ENCODE results near the gene C10orf67. TPM values are rescaled to one million over a fixed set of nuclear protein-coding genes. Genes with fewer than 3 reads are reported as not detected.
"Not testable (repeated sequence)": the region's sequence is repeated elsewhere in the genome, so short reads cannot be mapped to it uniquely, and the experiment has no call there.

The C10orf67 gene
- total RNA-seq, 1 experiment from 2014 or later, result not detected

GRCh38 chr10:23275355-23275754 is 69.2 kb downstream of the C10orf67 start:
- Histone ChIP-seq H2AFZ (ENCODE audit: low read length) (no peak overlapping the region), H4K91ac (ENCODE audit: insufficient read length, low read depth, low read length) (no peak overlapping the region), H3K79me2 (ENCODE audit: insufficient read depth, low read length) (no peaks in the 10 kb centered on the region), H4K20me1 (ENCODE audit: control insufficient read depth, insufficient read depth, insufficient read length) (no peaks in the 10 kb centered on the region), H3K18ac (ENCODE audit: insufficient read length, low read depth, low read length) (no peak overlapping the region), H3K23me2 (ENCODE audit: insufficient read length, low read depth, low read length, poor library complexity, severe bottlenecking) (no peaks in the 10 kb centered on the region), H4K8ac (replicated peaks; ENCODE audit: insufficient read length, low read depth, low read length) (no peak overlapping the region), H3K56ac (ENCODE audit: insufficient read length, low read depth, low read length) (no peak overlapping the region), H3T11ph (ENCODE audit: low read length) (no peak overlapping the region), H3K14ac (ENCODE audit: insufficient read depth, low read length) (no peak overlapping the region), H3K4me1 (ENCODE audit: insufficient read depth, low read length) (0 out of 2 replicates have a peak, but pooled peaks cover 2% of the 10 kb centered on the region), H2BK120ac (ENCODE audit: low read depth, low read length, poor library complexity, severe bottlenecking) (no peak overlapping the region), H3K9me3 (ENCODE audit: control insufficient read depth, low read depth, low read length) (no peaks in the 10 kb centered on the region), H2BK5ac (ENCODE audit: insufficient read length, low read length) (no peak overlapping the region), H2BK12ac (ENCODE audit: insufficient read length, low read depth, low read length) (no peak overlapping the region), H2BK20ac (ENCODE audit: low read depth, low read length, poor library complexity, severe bottlenecking) (no peak overlapping the region), H3K27ac (ENCODE audit: insufficient read length, low read depth, low read length) (no peak overlapping the region), H3K9ac (ENCODE audit: extremely low read depth, insufficient read length, low read length) (no peak overlapping the region), H3K4ac (ENCODE audit: low read depth, low read length) (no peak overlapping the region), H3K4me2 (ENCODE audit: insufficient read depth, insufficient read length, low read length) (no peak overlapping the region), H4K5ac (ENCODE audit: insufficient read length, low read depth, low read length) (no peak overlapping the region), H2AK5ac (ENCODE audit: insufficient read length, low read length) (no peak overlapping the region), H3K27me3 (ENCODE audit: insufficient read depth, low read length) (no peaks in the 10 kb centered on the region), H3K23ac (ENCODE audit: insufficient read length, low read depth, low read length) (no peak overlapping the region), H3K79me1 (ENCODE audit: insufficient read depth, low read depth, low read length, poor library complexity, severe bottlenecking) (no peaks in the 10 kb centered on the region), H2BK15ac (ENCODE audit: low read depth, low read length) (no peak overlapping the region)
- no CpG with 5 or more reads among the region's 2 CpGs for WGBS (ENCODE audit: extremely low coverage, insufficient read length, low lambda C conversion rate)
- DNase-seq, result no peak
- peaks cover 10% of the 10 kb centered on the region for H3K27me3 Mint-ChIP-seq (ENCODE audit: low read depth)
- no peak overlapping the region for H3K4me3 Mint-ChIP-seq
- H3K9me3 Mint-ChIP-seq, result peaks cover 18 to 28% of the 10 kb centered on the region in 2 experiments
- no peak overlapping the region for H3K27ac Mint-ChIP-seq
- no peak for TF ChIP-seq CTCF (conservative IDR thresholded peaks at IDR 0.05)
- H3K36me3 Mint-ChIP-seq (ENCODE audit: insufficient read depth in 1 of 3, low read depth in 3 of 3), result peaks cover 5 to 15% (median 11%) of the 10 kb centered on the region in 3 experiments
- peaks cover 10 to 13% of the 10 kb centered on the region in 2 experiments for H3K4me1 Mint-ChIP-seq

- H2BK15ac ChIP-seq (ENCODE audit: low read depth, low read length); H3K18ac ChIP-seq (ENCODE audit: insufficient read length, low read depth, low read length); H3K23me2 ChIP-seq (ENCODE audit: insufficient read length, low read depth, low read length, poor library complexity, severe bottlenecking); H2BK120ac ChIP-seq (ENCODE audit: low read depth, low read length, poor library complexity, severe bottlenecking); H3K4me2 ChIP-seq (ENCODE audit: insufficient read depth, insufficient read length, low read length); H2BK12ac ChIP-seq (ENCODE audit: insufficient read length, low read depth, low read length); H3K14ac ChIP-seq (ENCODE audit: insufficient read depth, low read length); H3K9ac ChIP-seq (ENCODE audit: extremely low read depth, insufficient read length, low read length); H3K79me1 ChIP-seq (ENCODE audit: insufficient read depth, low read depth, low read length, poor library complexity, severe bottlenecking); H3K9me3 ChIP-seq (ENCODE audit: control insufficient read depth, low read depth, low read length); H3K27ac Mint-ChIP-seq; H4K20me1 ChIP-seq (ENCODE audit: control insufficient read depth, insufficient read depth, insufficient read length); H2BK5ac ChIP-seq (ENCODE audit: insufficient read length, low read length); DNase-seq; H2BK20ac ChIP-seq (ENCODE audit: low read depth, low read length, poor library complexity, severe bottlenecking); H3K27ac ChIP-seq (ENCODE audit: insufficient read length, low read depth, low read length); H4K5ac ChIP-seq (ENCODE audit: insufficient read length, low read depth, low read length); H3K23ac ChIP-seq (ENCODE audit: insufficient read length, low read depth, low read length); H2AFZ ChIP-seq (ENCODE audit: low read length); H4K91ac ChIP-seq (ENCODE audit: insufficient read length, low read depth, low read length); H3K4me3 Mint-ChIP-seq; H4K8ac ChIP-seq (replicated peaks; ENCODE audit: insufficient read length, low read depth, low read length); H3K56ac ChIP-seq (ENCODE audit: insufficient read length, low read depth, low read length); H3K4me1 ChIP-seq (ENCODE audit: insufficient read depth, low read length); H3K4ac ChIP-seq (ENCODE audit: low read depth, low read length); H3K27me3 ChIP-seq (ENCODE audit: insufficient read depth, low read length); H2AK5ac ChIP-seq (ENCODE audit: insufficient read length, low read length); H3K4me1 Mint-ChIP-seq; H3K79me2 ChIP-seq (ENCODE audit: insufficient read depth, low read length); H3T11ph ChIP-seq (ENCODE audit: low read length): not testable (repeated sequence)
- peaks cover 10% of the 10 kb centered on the region for H3K27me3 Mint-ChIP-seq (ENCODE audit: low read depth)
- H3K36me3 Mint-ChIP-seq (ENCODE audit: insufficient read depth in 1 of 3, low read depth in 3 of 3), result peaks cover 5 to 15% (median 11%) of the 10 kb centered on the region in 3 experiments
- H3K9me3 Mint-ChIP-seq, result peaks cover 18 to 28% of the 10 kb centered on the region in 2 experiments
- WGBS (ENCODE audit: extremely low coverage, insufficient read length, low lambda C conversion rate), result no CpG with 5 or more reads among the region's 9 CpGs
These were observed 70.4 kb downstream of the C10orf67 start for GRCh38 chr10:23274179-23274578.

Data from H9 (cell line).